Measurements from ENCODE around the gene TNS3.

Gene TNS3

GRCh38 chr7:47327698-47328391, 254.1 kb downstream of the TNS3 start:
- H3K4me3 ChIP-seq (replicated peaks; ENCODE audit: insufficient read depth, low read length): no peak overlapping the region
- no peak overlapping the region for H3K27ac ChIP-seq (replicated peaks)
- no peak for DNase-seq (ENCODE audit: low read depth in 1 of 2, low spot score in 1 of 2)

GRCh38 chr7:47327346-47327697, 254.6 kb downstream of the TNS3 start:
- no peak for TF ChIP-seq SPI1 (IDR thresholded peaks at IDR 0.05; ENCODE audit: borderline replicate concordance, low read depth)
- no peak for TF ChIP-seq POLR2AphosphoS5 (IDR thresholded peaks at IDR 0.05; ENCODE audit: low read depth)
- TF ChIP-seq GABPA (IDR thresholded peaks at IDR 0.05; ENCODE audit: low read depth): no peak
- no peak for TF ChIP-seq REST (IDR thresholded peaks at IDR 0.05; ENCODE audit: insufficient replicate concordance, low read depth)
- no peak for TF ChIP-seq CTCF (IDR thresholded peaks at IDR 0.05; ENCODE audit: insufficient read depth, low read length)
- no peak for DNase-seq (ENCODE audit: low read depth in 1 of 2, low spot score in 1 of 2)
- Histone ChIP-seq H3K4me3 (replicated peaks; ENCODE audit: insufficient read depth, low read length) (no peak overlapping the region), H3K27me3 (ENCODE audit: insufficient read depth, poor library complexity, severe bottlenecking) (no peaks in the 10 kb centered on the region), H3K27ac (replicated peaks) (no peak overlapping the region)

More at GRCh38 chr7:47327698-47328391, 254.1 kb downstream of the TNS3 start:
- no peaks in the 10 kb centered on the region for H3K27me3 ChIP-seq (ENCODE audit: insufficient read depth, poor library complexity, severe bottlenecking)
- no peak for TF ChIP-seq REST (IDR thresholded peaks at IDR 0.05; ENCODE audit: insufficient replicate concordance, low read depth)
- no peak for TF ChIP-seq POLR2AphosphoS5 (IDR thresholded peaks at IDR 0.05; ENCODE audit: low read depth)

- TF ChIP-seq CTCF (IDR thresholded peaks at IDR 0.05; ENCODE audit: insufficient read depth, low read length) (no peak), GABPA (IDR thresholded peaks at IDR 0.05; ENCODE audit: low read depth) (no peak), REST (IDR thresholded peaks at IDR 0.05; ENCODE audit: insufficient replicate concordance, low read depth) (no peak)
- H3K4me3 ChIP-seq (replicated peaks; ENCODE audit: insufficient read depth, low read length): no peak overlapping the region
- no peak overlapping the region for H3K27ac ChIP-seq (replicated peaks)
- no peaks in the 10 kb centered on the region for H3K27me3 ChIP-seq (ENCODE audit: insufficient read depth, poor library complexity, severe bottlenecking)
- no peak for DNase-seq (ENCODE audit: low read depth in 1 of 2, low spot score in 1 of 2)
These were observed 255.1 kb downstream of the TNS3 start for GRCh38 chr7:47326808-47327207.

Data from HL-60 (cell line).